T-helper 1 cell (primary cell): ENCODE measurements around the gene ATF7IP.

Experiments
- DNase-seq, 5 donors: peaks; one replicate each; pipeline ENCODE4 v3.0.0-alpha.2; 2012 to 2020

ATF7IP gene

DNA sequence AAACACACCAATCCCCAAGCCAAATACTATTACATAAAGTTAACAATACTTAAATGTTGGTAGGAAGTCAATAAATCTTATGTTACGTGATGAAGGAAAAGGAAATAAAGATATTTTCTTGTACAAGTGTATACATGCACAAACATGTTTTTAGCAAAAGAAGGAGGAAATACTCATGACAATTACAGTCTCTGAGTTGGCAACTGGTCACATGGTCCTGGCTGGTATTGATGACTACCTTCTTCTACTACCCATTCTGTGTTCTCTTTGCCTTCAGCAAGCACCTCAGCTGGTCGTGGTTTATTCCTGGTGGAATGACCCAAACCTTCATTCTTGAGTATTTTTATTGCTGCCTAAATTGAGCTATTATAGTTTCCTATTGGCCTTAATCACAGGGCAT lies 117.4 kb downstream of the ATF7IP start:
- no peak for DNase-seq

DNA sequence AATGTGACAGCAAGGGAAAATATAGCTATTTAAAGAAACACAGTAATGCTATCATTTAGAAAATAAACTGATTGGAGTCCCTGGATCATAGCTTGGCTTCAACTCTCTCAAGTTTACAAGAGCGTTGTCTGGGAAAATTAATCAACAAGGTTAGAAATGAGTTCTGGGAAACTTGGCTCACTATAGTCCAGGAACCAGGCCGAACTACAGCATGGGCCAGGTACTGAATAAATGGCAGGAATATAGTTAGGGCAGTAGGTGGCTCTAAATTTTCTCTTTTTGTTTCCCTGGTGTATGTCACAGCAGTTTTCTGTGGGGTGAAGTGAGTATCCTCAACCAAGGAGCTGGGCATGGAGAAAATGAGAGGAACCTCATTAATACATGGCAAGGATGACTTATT lies 129.8 kb downstream of the ATF7IP start:
- no peak for DNase-seq

DNA sequence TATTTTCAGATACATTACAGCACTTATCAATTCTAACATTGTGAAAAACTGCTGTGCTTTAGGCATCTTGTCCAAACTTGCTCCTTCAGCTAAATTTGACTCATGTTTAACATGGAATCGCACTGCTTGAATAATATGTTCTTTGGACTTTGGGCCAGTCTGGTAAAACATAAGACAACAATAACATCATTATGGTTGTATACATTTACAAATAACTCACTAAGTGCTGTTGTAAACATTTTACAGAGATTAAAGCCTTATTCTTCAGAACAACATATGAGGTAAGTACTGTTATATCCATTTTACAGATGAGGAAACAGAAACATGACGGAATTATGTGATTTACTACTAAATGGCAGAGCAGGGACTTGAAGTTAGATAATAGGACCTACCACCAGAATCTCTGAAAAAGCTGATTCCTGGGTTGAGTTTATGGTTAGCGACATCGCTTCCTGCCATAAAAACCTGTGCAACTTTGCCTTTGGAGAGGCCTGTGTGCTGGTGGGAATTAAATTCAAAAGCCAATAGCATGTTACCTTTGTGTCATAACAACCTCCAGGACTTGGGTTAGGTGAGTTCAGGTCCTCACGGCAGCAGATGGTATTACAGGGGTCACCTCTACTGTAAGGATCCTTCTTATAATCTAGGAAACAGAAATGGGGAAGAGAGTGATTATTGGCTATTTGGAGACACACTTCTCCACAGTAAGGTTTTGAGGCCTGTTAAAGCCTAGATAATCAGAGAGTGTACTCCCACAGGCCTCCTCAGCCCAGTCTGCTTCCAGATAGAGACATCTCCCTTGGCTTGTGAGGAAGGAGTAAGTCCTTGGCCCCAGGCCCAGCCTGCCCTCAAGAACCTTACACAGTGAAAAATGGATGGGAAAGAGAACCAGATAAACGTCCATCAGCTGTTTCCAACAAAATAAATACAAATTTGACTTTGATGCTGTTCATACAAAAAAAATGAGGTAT lies 140.4 kb downstream of the ATF7IP start:
- no peak for DNase-seq

DNA sequence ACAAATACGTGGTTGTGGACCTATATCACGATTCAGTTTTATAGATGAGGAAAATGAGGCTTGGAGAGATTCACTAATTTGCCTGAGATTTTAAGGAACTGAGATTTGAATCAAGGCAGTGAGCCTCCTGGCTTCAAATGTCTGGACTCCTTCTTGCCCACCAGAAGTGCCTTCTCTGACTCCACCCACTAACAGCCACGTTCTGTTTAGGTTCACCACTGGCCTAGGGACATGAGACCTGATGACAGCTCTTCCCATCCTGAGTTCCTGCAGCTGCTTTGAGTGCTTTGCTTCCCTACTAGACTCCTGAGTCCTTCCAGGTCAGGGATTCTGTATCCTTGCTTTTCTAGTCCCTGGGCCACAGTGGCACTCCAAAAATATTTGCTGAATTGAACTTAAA lies 145.1 kb downstream of the ATF7IP start:
- DNase-seq = no peak

DNA sequence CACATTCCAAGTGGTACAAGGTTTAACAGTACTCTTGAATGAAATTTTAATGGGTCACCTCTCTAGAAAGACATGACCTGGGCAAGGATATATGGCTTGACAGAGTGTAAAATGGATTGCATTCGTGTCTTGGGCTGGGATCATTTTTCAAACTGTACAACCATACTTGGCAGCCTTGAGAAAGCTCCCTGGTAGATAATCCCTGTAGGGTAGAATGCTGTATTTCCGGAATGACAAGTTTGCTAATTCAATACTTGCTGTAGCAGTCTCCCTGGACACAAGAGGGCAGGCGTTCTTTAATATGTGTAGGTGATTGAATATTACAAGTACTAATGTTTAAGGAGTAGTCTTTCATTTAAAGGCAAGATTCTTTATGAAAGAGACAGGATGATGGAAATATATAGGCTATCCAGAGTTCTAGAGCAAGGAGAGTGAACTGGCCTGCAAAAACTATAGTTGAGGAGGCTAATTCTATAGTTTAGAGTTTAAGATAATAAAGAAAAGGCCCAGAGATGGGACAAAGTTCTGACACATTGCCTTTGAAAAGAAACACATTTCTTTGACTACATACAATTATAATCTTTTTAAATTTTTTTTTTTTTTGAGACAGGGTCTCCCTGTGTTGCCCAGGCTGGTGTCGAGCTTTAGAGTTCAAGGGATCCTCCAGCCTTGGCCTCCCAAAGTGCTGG lies 148.8 kb downstream of the ATF7IP start:
- DNase-seq = no peak

DNA sequence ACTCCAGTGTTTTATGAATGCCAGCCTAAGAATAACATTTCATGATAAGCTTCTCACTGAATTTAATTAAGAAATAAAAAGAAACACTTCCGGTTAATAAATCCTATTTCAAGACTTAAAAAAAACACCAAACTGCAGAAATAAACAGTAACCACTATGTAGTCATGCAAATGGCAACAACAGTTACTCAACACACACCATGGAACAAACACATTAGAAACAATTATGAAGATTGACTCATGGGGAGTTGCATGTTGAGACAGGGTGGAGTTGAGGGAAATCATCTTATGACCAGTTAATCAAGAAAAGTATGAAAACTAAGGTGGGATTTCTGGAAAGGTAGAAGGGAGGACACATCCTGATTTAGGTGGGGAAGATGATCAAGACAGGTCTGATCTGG lies 149.5 kb downstream of the ATF7IP start:
- DNase-seq = no peak

DNA sequence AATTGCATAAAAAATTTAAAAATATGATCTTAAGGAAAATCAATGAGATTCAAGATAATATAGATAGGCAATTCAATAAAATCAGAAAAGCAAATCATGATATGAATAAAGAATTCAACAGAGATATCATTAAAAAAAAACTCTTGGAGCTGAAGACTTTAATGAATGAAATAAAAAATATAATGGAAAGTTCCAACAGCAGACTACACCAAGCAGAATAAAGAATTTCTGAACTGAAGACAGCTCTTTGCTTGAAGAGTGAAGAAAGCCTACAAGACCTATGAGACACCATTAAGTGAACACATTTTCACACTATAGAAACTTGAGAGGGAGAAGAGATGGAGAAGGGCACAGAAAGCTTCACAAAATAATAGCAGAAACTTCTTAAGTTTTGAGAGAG lies 156.3 kb downstream of the ATF7IP start:
- no peak for DNase-seq

DNA sequence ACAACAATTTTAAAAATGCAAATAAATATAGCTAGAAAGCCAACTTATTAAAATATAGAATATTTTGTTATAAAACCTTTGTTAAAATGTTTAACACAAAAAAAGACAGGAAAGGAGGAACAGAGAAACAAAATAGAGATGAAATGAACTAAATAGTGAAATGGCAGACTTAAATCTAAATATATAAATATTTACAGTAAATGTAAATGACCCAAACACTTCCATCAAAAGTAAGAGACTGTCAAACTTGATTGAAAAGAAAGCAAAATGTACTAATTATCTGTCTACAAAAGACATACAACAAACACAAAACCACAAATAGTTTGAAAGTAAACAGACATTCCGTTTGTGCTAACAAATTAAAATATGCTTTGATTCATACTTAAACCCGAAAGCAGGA lies 160.5 kb downstream of the ATF7IP start:
- DNase-seq = no peak

DNA sequence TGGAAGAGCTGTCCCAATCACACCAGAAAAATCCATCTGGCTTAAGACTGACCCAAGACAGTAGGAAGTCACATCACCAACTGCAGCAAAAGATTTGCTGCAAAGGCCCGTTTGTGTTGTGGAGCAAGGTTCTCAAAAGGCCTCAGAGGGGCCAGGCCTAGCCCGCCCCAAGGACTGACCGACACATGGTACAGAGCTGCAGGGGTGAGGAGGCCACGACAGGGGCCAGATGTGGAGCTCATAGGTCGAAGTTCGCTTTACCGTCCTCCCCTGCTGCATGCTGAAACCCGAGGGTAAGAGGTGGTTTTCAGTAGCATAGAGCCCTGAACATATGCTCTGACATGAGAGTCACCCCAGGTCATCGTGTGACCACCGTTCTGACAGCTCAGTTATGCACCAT lies 166.7 kb downstream of the ATF7IP start:
- DNase-seq = no peak

DNA sequence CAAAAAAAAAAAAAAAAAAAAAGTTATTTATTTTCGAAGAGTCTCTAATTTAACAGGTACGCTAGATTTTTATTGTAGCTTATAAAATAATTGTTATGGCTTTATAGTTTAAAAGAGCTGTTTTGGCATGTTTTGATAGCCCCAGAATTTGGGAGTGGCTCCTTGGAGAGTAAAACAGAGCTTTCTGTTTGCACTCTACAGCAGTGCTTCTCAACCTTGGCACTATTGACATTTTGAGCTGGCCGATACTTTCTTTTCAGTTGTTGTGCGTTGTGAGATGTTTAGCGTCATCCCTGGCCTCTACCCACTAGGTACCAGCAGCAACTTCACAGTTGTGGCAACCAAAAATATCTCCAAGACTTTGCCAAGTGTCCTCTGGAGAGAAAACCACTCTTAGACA lies 171.6 kb downstream of the ATF7IP start:
- DNase-seq = no peak

DNA sequence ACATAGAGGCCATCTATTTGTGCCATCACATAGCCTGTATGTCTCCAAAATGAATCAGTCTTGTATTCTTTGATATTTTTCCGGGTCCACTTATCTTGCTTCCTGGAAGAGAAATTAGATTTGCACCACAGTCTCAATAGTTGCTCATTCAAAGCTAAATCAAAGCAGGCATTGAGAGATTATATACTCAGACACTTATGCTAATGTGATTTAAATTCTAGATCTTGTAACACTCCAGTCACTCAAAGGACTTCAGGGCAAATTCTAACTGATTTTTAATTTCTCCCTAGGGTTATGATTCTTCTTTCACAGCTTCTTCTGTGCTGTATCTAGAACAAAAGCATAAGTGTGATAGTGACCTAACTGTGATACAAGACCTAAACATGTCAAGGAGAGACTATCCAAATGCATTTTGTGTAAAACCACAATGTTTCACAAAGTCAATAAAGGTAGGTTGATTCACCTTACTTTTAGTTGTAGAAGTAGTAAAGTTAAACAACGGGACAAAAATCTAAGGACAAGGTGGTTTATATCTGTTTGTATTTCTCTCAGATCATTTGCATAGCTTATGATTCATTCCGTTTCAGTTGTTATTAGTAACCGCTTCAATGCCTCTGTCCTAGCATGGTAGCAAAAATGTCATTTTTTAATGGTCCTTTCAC lies 175.4 kb downstream of the ATF7IP start:
- no peak for DNase-seq

DNA sequence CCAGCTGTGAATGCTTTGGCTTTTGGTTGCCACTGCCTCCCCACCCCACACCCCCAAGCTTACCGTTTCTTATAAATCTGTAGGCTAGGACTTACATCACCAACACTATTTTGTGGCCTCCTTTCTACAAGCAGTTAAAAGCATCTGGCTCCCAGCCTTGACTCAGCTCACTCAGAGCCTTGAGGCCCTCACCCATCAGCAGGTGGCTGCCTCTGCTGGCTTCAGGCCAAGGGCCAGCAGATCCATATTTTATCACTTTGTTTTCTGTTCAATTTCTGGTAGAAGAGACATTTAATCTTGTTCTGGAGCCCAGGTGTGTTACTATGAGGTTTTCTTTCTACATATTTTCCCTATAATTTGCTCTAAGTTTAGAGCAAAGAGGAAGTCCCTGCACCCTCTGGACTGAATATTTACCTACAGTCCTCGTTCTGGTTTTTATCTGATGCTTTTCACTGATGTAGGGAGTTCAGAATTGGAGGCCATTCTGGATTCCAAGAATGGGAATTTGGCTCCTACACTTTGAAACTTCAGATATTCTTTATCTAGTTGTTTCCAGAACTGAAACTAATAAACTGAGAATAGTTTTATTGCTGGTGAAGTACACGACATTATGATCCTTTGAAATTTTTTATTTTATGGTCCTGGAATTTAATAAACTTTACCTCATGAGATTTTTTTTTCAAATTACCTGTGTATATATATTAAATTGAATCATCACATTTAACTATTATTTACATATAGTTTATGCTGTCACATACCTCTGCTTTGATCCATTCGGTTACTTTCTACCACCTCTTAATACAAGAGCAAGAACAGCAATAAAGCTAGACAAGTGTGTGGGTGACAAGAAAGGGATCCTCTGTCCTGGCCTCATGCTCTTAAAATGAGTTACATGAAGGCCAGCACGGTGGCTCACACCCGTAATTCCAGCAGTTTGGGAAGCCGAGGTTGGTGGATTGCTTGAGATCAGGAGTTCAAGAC lies 180.0 kb downstream of the ATF7IP start:
- DNase-seq = no peak

DNA sequence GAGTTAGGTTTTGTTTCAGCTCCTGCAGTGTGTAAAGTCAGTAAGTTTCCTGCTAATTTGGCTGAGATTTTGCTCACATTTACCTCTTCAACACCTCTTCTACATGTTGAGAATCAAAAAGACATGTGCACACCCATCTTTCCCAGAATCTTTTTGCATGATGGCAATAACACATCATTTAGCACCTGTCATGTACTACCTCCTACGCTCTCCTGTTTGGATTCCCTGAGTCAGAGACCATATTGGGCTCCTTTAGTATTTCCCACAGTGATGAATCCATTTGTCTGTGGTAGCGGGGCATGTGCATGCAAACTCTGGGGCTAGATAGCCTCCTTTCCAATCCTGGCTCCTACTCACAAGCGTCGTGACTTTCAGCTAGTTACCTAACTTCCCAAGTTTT lies 182.1 kb downstream of the ATF7IP start:
- no peak for DNase-seq

DNA sequence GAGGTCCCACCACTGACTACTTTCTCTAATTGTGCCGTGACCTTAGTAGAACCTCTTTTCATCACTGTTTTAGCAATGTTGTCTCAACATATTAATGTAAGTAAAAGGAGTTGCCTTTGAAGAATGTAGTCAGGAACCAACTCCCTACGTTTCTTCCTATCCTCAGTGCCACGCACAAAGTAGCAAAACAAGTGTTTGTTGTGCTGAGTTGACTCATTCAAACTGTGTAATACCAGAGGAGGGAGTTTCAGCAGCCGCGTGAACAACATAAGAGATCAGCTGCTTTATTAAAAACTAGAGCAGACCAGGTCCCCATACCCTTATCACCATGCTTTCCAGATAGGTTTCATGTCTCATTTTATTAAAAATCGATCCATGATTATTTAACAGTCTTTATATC lies 183.1 kb downstream of the ATF7IP start:
- no peak for DNase-seq
